Activated CD8-positive, alpha-beta memory T cell treated with anti-CD3 and anti-CD28 coated beads, Interleukin-2, amount 50 U/mL, for 1 hour (primary cell): ENCODE data around the gene RPS3A.
"Not testable (repeated sequence)": the region's sequence is repeated elsewhere in the genome, so short reads cannot be mapped to it uniquely, and the experiment has no call there.

ENCODE experiments used
- DNase-seq: peaks from one replicate; pipeline ENCODE4 v3.0.0-alpha.2; 2020; ENCODE audit errors: extremely low read depth

Gene RPS3A

DNA sequence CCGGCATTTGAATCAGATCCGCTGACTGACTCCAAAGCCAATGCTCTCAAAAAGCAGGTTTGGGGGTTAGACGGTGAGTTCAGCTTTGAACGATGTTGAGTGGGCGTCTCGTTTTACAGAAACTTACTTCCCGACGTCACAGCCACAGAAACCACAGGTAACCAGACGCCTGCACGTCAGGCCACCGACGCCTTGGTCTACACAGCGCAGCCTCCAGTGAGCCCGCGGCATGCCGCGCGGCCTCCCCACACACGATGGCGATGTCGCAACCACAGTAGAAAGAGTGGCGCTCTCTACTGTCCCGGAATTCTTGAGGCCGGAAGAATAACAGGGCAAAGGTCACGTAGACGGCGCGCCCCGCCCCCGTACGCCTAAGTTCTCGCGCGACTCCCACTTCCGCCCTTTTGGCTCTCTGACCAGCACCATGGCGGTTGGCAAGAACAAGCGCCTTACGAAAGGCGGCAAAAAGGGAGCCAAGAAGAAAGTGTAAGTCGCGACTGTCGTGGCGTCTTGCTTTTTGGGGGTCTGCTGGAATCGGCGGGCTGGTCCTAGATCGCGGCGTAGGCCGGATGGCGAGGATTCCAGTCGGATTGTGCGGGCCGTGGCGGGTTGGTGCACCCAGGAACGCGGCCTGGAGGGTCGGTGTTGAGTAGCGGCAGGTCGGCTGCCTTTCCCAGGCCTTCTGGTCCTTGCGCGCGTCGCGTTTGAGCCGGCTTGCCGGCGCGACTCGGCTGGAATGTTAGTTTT is at the start of gene RPS3A:
TSS of gene RPS3A (plus strand) at position 400 of the 747 bp plus-strand sequence. CDS start at position 425, 25 bp downstream.
- DNase-seq = peak; percentile 92

DNA sequence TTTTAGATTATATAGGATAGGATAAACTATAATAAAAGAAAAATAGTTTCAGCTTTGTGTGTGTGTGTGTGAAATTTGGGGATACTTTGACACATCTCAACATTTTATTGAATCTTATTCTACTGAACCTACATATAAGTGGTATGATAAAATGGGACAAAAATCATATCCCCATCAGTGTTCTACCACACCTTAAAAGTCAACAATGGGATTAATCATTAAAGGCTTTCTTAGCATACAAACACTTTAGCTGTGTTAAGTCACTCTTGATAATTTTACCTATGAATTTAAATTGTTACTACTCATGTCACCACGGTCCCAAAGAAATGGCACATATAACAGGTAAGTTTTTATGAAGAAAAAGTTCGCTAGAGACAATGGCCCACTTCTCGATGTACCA is 46.6 kb upstream of the RPS3A start:
- no peak for DNase-seq

DNA sequence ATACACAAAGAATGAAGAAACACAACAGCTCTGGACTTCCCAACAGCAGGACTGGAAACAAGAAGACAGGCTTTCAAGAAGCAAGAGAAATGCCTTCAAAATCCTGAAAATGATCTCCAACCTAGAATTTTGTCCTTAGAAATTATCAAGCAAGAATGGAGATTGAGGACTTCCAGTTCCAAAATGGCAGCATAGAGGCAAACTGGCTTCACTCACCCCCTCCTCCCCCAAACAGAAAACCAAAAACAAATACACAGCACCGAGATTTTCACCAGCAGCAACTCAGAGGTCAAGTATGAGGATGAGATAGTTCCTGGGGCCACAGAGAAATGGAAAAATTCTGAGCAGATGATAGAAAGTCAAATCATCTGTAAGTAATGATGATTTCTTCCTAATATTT is 43.9 kb upstream of the RPS3A start:
- DNase-seq = no peak

DNA sequence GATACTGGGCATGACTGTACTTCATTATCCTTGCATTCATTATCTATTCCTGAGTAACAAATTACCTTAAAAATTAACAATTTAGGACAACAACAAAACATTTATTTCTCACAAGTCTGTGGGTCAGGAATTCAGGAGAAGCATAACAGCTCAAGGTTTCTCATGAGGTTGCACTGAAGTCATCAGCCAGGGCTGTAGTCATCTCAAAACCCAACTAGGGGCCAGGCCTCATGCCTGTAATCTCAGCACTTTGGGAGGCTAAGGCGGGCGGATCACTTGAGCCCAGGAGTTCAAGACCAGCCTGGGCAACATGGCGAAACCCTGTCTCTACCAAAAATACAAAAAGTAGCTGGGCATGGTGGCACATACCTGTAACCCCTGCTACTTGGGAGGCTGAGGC is 36.3 kb upstream of the RPS3A start:
- not testable (repeated sequence) for DNase-seq

DNA sequence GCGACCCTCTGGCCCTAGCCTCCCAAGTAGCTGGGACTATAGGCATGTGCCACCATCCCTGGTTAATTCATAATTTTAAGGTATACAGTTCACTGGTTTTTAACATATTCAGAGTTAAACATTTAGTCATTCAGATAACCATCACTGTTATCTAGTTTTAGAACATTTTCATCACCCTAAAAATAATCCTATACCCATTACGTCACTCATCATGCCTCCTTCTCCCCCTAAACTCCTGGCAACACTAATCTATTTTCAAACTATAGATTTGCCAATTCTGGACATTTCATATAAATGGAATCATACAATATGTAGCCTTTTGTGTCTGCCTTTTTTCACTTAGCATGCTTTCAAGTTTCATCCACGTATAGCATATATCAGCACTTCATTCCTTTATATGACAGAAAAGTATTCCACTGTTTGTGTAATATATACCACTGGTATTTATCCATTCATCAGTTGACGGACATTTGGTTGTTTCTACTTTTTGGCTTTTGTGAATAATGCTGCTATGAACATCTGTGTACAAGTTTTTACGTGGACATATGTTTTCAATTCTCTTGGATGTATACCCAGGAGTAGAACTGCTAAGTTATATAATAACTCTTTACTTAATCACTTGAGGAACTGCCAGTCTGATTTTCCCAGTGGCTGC is 32.0 kb upstream of the RPS3A start:
- no peak for DNase-seq

DNA sequence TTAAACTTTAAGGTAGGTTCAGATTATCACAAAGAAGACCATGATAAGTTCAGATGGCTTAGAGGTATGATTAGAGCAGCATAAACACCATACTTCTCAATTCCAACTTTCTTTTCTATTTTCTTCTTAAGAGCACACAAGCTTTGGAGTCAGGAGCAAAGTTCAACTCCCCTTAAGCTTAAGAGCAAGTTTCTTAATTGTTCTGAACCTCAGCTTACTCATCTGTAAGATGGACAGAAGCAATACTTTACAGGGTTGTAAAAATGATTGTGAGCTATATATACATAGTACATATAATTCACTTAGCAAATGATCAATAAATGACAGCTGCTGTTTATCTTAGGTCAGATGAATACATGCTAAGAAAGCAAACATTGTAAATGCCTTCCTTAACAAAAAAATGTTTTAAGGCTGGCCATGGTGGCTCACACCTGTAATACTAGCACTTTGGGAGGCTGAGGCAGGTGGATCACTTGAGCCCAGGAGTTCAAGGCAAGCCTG is 25.0 kb upstream of the RPS3A start:
- DNase-seq = no peak

DNA sequence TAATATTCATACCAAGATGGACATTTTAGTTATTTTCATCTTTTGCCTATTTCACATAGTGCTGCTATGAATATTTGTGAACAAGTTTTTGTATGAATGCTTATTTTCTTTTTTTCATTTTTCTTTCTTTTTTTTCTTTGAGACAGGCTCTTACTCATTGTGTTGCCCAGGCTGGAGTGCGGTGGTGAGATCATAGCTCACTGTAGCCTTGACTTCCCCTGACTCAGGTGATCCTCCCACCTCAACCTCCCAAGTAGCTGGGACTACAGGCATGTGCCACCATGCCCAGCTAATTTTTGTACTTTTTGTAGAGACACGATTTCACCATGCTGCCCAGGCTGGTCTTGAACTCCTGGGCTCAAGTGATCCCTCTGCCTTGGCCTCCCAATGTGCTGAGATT is 21.4 kb upstream of the RPS3A start:
- not testable (repeated sequence) for DNase-seq

DNA sequence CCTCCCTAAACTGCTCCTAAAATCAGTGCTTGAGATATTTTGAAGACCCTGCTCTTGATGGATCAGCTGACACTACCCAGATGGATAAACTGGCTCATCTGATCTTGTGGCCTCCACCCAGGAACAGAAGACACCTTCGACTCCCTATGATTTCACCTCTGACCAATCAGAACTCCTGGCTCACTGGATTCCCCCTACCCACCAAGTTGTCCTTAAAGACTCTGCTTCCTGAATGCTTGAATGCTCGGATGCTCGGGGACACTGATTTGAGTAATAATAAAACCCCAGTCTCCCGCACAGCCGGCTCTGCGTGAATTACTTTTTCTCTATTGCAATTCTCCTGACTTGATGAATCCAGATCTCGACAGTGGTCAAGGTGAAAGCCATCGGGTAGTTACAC is 12.0 kb upstream of the RPS3A start:
- no peak for DNase-seq

DNA sequence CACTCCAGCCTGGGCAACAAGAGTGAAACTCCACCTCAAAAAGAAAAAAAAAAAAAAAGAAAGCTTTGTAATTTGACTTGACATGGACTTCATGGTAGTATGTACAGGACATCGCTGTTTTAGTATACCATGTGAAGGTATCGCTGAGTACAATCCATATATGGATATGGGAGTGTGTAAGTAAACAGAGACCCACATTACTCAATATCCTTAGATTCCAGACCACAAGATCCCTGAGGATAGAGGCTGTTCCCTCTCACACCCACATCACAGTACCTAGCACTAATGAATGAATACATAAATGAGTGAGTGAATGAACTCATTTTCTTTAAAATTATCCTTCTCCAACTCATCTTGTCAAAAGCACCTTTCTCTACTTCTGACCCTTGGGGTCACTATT is 8.4 kb upstream of the RPS3A start:
- no peak for DNase-seq

DNA sequence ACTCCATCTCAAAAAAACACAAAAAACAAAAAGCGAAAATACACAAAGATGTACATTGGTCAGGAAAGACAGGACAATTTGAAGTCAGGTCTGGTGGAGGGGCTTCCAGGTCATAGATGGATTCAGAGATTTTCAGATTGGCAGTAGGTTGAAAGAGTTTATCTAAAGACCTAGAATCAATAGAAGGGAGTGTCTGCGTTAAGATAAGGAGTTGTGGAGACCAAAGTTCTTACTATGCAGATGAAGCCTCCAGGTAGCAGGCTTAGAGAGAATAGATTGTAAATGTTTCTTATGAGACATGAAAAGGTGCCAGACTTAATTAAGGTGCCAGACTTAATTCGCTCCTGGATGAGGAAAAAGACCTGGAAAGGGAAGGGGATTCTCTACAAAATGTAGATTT is 6.9 kb upstream of the RPS3A start:
- no peak for DNase-seq

DNA sequence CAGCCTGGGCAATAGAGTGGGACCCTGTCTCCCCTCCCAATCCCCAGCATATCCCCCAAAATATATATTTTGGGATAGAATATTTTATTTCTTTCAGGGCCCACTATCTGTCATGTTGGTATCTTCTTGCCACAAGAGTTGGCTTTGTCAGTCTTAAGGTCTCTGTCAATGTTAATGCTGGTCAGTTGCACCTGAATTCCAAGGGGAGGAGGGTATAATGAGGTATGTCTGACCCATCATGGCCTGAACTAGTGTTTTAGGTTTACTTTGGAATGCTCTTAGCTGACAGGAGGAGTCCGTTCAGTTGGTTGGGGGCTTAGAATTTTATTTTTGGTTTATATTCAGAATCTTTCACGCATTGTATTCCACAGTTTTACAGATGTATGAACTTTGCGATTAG is 6.2 kb upstream of the RPS3A start:
- DNase-seq = no peak

DNA sequence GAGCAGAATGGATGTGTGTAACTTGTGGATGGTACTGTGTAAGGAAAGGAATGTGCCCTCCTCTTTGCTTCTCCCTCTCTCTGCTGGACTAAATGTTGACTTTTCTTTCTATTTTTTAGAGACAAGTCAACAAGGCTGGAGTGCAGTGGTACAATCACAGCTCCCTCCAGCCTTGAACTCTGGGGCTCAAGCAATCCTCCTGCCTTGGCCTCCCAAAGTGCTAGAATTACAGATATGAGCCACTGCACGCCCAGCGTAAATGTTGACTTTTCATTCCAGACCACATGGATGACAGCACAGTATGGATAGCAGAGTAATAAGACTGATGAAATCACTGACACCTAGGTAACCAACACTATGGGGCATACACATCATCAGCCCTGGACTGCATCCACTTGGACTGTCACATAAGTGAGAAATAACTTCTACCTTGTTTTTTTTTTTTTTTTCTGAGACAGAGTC is 5.1 kb upstream of the RPS3A start:
- DNase-seq = no peak

DNA sequence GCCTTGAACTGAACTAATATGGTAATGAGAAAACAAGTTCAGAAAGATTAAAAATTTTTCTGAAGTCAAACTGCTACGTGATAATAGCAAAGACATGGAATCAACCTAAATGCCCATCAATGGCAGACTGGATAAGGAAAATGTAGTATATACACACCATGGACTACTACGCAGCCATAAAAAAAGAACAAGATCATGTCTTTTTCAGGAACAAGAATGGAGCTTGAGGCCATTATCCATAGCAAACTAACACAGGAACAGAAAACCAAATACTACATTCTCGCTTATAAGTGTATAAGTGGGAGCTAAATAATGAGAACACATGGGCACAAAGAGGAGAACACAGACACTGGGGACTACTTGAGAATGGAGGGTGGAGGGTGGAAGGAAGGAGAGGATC is 4.3 kb upstream of the RPS3A start:
- DNase-seq = no peak

DNA sequence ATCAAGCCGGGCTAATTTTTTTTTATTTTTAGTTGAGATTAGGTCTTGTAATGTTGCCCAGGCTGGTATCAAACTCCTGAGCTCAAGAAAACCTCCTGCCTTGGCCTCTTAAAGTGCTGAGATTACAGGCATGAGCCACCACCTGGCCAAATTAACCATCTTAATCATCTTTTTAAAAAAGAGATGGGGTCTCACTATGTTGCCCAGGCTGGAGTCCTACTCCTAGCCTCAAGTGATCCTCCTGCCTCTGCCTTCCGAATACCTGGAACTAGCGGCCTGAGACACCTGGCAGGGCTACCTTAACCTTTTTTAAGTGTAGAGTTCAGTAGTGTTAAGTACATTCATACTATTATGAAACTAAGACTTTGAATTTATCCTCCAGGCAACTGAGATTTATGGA is 1.7 kb upstream of the RPS3A start:
- no peak for DNase-seq

DNA sequence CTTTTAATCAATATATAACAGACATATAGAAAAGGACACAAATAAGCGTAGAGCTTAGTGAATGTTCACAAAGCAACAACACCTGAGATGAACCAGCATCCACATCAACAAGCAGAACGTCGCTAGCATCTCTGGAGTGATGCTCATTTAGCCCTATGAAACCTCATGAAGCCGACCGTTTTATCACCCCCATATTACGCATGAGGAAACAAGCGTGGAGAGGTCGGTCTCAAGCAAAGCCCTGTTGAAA is 524 bp upstream of the RPS3A start:
- DNase-seq = no peak

DNA sequence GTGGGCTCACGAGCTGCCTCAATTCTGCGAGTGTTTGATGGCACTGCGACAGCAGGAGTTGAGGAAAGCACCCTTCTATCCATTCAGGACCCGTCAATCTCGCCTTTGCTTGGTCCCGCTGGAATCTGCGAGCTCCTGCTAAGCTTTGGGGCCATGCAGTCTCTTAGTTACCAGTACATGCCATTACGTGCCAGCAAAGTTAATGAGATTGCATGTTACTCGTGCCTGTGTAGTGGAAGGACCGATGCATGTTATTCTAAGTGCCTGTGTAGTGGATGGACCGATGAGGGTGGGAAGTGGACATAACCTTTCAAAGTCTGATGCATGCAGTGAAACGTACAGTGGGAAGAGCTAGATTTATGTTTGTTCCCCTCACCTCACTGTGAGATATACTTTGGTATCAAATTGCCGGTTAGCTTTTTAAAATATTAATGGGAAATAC is 569 bp downstream of the RPS3A start:
- DNase-seq = no peak

DNA sequence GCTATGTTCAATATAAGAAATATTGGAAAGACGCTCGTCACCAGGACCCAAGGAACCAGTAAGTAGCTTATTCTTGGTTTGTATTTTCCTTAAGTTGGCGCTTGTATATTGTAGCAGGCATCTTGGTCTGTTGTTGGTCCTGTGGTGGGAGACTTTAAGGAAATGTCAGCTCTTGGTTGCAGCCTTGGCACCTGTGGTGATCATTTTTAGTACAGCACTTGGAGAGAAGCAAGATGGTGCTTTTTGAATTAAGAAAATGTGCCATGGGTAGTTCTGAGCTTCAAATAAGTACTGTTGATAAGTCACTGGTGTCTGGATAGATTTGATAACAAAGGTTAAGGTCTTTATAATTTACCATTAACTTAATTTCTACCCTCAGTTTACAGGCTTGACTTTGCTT is 1.1 kb downstream of the RPS3A start:
- no peak for DNase-seq

DNA sequence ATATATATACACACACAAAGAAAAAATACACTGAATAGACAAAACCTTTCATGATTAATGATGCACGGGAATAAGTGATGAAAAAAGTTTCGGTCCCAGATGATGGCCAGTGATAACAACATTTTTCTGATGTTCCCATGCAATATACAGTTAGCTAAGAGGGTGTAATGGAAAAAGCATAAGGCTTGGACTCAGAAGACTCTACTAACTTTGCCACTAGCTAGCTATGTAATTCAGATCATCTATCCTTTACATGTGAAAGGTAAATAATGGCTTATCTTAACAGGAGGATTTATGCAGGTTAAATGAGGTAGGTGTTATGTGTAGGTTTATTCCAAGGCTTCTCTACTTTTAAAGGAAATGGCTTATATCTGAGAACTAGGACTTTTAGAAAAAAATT is 4.3 kb downstream of the RPS3A start:
- no peak for DNase-seq

DNA sequence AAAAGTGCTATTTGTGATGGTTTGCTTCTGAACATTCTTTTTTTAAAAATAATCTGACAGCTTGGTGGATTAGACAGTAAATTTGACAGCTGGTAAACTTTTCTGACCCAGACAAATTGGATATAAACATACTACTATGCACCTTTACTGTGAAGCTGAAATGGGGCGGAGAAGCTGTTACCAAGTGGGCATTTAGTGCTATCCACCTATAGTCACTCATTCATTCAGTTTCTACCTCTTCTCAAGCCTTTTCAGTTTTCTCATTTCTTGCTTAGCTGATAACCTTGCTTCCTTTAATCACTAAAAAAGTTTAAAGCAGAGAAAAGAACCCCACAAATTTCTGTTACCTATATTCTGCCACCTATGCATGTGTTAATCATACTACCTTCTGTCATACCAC is 5.2 kb downstream of the RPS3A start:
- DNase-seq = no peak

DNA sequence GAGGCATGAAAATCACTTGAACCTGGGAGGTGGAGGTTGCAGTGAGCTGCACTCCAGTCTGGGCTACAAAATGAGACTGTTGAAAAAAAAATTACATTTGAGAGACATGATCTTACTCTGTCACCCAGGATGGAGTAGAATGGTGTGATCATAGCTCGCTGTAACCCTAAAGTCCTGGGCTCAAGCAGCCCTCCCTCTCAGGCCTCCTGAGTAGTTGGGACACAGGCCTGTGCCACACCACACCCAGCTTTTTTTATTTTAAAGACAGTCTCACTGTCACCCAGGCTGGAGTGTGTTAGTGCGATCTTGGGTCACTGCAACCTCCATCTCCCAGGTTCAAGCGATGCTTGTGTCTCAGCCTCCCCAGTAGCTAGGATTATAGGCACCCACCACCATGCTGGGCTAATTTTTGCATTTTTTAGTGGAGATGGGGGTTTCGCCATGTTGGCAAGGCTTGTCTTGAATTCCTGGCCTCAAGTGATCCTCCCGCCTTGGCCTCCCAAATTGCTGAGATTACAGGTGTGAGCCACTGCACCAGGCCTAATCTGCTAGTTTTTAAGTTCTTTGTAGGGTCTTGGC is 6.1 kb downstream of the RPS3A start:
- no peak for DNase-seq

DNA sequence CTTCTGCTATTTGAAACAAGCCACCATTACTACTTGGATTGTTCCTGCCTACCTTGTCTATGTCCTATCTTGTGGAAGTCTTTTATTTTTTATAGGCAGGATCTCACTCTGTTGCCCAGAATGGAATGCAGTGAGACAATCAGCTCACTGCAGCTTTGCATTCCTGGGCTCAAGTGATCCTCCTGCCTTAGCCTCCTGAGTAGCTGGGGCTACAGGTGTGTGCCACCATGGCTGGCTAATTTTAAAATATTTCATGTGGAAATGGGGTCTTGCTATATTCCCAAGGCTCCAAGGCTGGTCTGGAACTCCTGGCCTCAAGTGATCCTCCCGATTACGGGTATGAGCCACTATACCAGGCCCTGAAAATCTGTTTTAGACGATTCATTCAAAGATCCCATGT is 7.6 kb downstream of the RPS3A start:
- no peak for DNase-seq

DNA sequence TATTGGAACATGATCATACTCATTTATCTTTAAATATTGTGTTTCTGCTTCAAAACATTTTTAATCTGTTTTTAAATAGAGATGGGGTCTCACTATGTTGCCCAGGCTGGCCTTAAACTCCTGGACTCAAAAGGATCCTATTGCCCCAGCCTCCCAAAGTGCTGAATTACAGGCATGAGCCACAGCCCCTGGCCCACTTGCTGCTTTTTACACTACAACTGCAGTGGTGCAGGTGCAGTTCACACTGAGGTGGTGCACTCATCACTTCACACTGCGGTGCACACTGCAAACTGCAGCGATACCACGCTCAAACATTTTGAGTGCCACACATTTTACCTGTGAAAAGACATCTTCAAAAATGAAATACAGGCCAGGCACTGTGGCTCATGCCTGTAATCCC is 10.8 kb downstream of the RPS3A start:
- no peak for DNase-seq

DNA sequence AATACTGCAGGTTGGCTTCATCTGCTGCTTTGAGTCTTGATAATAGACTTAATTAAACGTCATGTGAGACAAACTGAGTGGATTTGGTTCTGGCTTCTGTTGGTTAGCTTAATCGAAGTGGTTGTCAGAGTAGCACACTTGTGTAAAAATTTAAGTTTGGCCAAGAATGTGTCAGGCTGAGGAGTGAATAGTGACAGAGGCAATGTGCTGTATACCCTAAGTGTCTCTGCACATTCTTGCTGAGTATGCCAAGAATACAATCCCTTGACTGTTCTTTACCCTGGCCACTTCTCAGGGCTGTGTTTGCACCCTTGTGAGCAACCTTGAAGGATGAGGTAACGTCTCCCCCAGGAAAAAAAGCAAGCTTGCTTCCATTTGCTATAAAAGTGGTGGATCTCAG is 14.9 kb downstream of the RPS3A start:
- no peak for DNase-seq
